ENCODE results near the gene FAF1. TPM values are rescaled to one million over a fixed set of nuclear protein-coding genes. Genes with fewer than 3 reads are reported as not detected.

Gene FAF1
- total and polyA plus RNA-seq, 9 of the 15 experiments (the other 6 are each of a cell fraction or from before 2014, with no cell fraction given): 48.7 to 225 (median 118) TPM

- Histone ChIP-seq H3K9ac (ENCODE audit: insufficient read depth in 1 of 2, low read depth in 2 of 2, low read length in 2 of 2) (no peak overlapping the region), H3K36me3 (ENCODE audit: control insufficient read depth, insufficient read depth, low read length) (peaks cover 18% of the 10 kb centered on the region), H3K9me3 (replicated peaks; ENCODE audit: control insufficient read depth, insufficient read depth, low read depth, low read length) (no peaks in the 10 kb centered on the region), H4K20me1 (replicated peaks; ENCODE audit: control insufficient read depth, insufficient read depth, low read length) (no peaks in the 10 kb centered on the region), H3K79me2 (ENCODE audit: control insufficient read depth, insufficient read depth, low read length) (no peaks in the 10 kb centered on the region), H3K9me1 (ENCODE audit: control insufficient read depth, insufficient read depth, low read length) (no peaks in the 10 kb centered on the region), H3K4me1 (replicated peaks in 1 of 2; ENCODE audit: control insufficient read depth in 2 of 2, insufficient read depth in 2 of 2, low read length in 2 of 2) (no peaks in the 10 kb centered on the region), H3K27me3 (ENCODE audit: control insufficient read depth in 2 of 2, insufficient read depth in 2 of 2, low read length in 2 of 2) (no peaks in the 10 kb centered on the region), H3K27ac (ENCODE audit: extremely low read depth, low read depth, low read length) (no peak overlapping the region), H3K4me2 (ENCODE audit: insufficient read depth, low read length) (no peak overlapping the region), H3K4me3 (no peak overlapping the region), H2AFZ (ENCODE audit: low read depth, low read length) (no peak overlapping the region)
- no TSS peak for BruUV-seq (replicated peaks)
- ATAC-seq (no peak), FAIRE-seq (no peak), DNase-seq (ENCODE audit: extremely low read depth in 1 of 4, low spot score in 3 of 4) (no peak)
- intact Hi-C loops (cut with micrococcal nuclease): no loop called here
- 89% methylated on average over 1 of the region's 1 CpG for WGBS (ENCODE audit: insufficient coverage, low coverage, missing lambda C conversion rate)
- ChIA-PET POLR2A (no interaction called here), CTCF (ENCODE audit: low intra/inter-chr PET ratio) (no interaction called here)
- in situ Hi-C loops (cut with MboI): no loop called here
- TF ChIP-seq CBX3 (IDR thresholded peaks at IDR 0.05; ENCODE audit: borderline replicate concordance in 1 of 2, low read length in 2 of 2) (peak in 1 of 2 experiments; percentile 94; a peak in 2 of 3 replicates), NBN (IDR thresholded peaks at IDR 0.05; ENCODE audit: low read depth) (no peak), ETV5 (CRISPR knock-in tag; IDR thresholded peaks at IDR 0.05; ENCODE audit: low read depth) (no peak), RB1 (IDR thresholded peaks at IDR 0.05; ENCODE audit: low read depth) (no peak), BRF2 (IDR thresholded peaks at IDR 0.05; ENCODE audit: borderline replicate concordance, insufficient read depth, insufficient read length) (no peak), ARID3B (CRISPR knock-in tag; IDR thresholded peaks at IDR 0.05; ENCODE audit: borderline replicate concordance) (no peak), CTCFL (IDR thresholded peaks at IDR 0.05; ENCODE audit: borderline replicate concordance, insufficient read depth, low read depth, low read length, poor library complexity, severe bottlenecking) (no peak), ARID4B (CRISPR knock-in tag; IDR thresholded peaks at IDR 0.05) (no peak), TEAD2 (tag; IDR thresholded peaks at IDR 0.05) (no peak), ATF1 (CRISPR knock-in tag; IDR thresholded peaks at IDR 0.05) (no peak), ATF1 (tag; IDR thresholded peaks at IDR 0.05) (no peak), POLR2A (conservative IDR thresholded peaks at IDR 0.05) (no peak), ZNF232 (CRISPR knock-in tag; IDR thresholded peaks at IDR 0.05) (no peak), ZNF165 (CRISPR knock-in tag; IDR thresholded peaks at IDR 0.05; ENCODE audit: borderline replicate concordance) (no peak), NFRKB (IDR thresholded peaks at IDR 0.05; ENCODE audit: low read depth) (no peak)
Observed at GRCh38 chr1:50497007-50497406, 463.1 kb downstream of the FAF1 start.

All from K562 (cell line).